Activated CD8-positive, alpha-beta memory T cell treated with anti-CD3 and anti-CD28 coated beads, Interleukin-2, amount 50 U/mL, for 4 hours (primary cell): ENCODE measurements around the gene ARF3.

ENCODE experiments used
- DNase-seq: peaks from one replicate; pipeline ENCODE4 v3.0.0-alpha.2; 2020

The ARF3 gene

DNA sequence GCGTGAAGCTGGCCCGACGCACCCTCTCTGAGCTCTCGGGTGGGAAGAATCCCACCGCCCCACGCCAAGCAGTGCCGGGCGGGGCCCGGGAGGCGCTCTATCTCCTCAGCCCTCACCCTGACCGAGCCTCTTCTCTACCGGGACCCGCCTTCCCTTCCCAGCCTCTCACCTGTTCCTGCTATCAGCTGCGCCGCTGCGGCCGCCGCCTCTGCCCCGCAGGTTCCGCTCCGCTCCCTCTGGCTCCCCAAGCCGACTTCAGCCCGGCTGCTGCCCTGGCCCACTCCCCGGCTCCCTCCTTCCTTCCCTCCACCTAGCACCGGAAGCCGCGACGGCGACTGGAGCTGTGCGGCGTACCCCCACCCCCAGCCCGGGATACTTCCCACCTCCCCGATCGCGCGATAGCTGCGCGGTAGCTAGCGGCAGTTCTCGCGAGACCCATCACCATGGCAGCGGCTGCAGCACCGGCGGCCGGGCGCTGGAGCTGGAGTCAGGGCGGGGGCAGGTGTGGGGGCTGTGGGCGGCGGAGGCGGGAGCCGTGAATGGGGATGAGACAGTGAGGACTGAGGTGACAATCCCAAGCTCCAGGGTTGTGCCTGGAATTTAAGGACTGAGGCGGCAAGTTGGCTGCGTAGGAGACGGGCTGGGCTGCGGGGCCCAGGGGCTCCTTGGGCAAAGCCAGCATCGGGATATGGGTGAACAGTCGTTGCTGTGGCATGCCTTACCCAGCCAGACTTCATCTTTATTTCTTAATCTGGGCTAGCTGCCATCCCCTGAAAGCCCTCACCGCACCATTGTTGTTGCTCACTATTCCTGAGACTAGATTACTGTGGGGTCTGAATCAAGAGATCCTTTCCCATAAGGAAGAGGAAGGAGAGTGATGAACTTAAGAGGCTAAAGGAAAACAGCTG is at the start of gene ARF3:
Gene ARF3 (minus strand): TSS at position 347 of the 908 bp plus-strand sequence. CDS start 16,392 bp downstream, outside the sequence.
- peak; percentile 95 for DNase-seq

DNA sequence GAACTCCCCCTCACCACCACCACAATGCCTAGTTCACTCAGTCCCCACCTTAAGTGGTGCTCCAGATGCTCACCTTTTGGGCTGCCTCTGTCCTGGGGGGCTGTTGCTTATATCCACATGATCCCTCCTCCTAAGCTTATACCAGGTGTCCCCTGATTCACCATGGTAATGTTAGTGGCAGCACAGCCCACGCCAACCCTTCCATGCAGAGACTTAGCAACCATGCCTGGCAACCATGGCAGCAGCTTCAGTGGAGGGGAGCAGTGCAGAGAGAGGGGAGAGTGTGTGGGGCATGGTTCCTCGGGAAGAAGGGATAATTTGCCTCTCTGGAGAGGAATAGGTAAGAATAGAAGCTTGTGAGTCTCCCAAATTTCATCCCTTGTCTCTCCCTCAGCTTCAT is 43.1 kb upstream of the ARF3 start:
- no peak for DNase-seq

DNA sequence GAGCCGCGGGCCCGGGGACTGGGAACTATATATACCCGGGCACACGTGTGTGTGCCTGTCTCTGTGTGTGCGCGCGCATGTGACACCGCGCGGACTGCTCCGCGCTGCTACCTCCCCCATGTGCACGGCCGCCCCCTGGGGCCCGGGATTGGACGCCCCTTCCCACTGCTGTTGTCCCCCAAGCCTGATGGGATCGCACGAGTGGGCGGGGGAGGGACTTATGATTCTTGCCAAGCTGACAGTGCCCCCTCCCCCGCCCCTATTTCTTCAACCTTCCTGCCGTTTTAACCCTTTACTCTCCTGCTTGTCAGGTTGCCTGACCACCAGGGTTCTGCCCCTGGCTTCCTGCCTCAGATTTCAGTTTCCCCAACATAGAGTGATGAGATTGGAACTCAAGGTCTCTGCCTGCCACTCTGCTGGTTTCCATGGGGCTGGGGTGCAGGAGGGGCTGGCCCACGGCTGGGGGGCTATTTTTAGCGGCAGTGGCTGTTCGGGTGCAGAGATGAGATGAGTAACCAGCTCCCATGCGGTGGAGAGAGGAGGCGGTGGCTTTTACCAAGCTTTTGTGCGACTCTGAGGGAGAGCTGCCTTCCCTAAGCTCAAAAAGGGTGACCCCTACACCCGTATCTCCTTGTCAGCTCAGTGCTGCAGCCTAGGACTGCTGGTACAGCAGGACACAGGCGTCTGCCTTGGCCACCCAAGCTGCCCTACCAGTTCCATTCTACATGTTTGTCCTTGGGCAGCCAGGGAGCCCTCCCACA is 42.3 kb upstream of the ARF3 start, which contains the start of gene DDN:
Gene DDN (minus strand): TSS at position 5 of the 761 bp plus-strand sequence. CDS start 88 bp downstream, outside the sequence.
- peak; percentile 53 for DNase-seq

DNA sequence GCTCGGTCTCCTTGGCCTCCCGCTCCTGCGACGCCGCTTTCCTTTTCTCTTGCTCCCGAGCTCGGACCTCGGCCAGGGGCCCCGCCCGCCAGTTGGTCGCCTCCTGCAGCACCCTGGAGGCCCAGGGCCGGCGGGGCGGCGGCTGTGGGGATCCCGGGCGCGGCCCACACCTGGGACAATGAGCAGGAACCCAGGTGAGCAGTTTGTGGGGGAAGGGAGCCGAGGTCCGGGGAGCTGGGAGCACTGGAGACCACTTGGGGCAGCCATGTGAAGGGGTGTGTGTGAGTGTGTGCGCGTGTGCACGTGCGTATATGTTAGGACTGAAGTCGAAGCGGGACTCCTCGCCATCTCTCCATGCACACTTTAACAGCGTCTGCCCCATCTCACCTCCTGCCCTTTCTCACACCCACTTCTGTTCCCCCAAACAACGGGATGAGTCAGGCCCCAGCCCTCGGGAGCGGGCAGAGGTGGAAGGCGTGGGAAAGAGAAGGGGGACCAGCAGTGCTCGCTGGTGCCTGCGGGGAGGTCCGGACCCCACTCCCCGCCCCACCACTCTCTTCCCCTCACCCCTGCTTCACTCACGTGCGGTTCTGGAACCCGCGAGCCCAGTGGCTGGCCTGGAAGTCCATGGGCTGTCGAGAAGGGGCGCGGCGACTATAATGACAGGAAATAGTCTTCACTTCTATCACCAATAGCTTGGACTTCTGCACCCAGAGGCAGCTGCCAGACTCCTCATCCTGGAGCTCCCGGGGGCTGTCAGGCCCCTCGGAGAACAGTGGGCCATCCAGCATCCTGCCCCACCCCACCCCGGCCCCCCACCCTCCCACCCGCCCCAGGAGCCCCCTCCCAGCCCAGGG is 41.4 kb upstream of the ARF3 start:
- peak; percentile 45 for DNase-seq

DNA sequence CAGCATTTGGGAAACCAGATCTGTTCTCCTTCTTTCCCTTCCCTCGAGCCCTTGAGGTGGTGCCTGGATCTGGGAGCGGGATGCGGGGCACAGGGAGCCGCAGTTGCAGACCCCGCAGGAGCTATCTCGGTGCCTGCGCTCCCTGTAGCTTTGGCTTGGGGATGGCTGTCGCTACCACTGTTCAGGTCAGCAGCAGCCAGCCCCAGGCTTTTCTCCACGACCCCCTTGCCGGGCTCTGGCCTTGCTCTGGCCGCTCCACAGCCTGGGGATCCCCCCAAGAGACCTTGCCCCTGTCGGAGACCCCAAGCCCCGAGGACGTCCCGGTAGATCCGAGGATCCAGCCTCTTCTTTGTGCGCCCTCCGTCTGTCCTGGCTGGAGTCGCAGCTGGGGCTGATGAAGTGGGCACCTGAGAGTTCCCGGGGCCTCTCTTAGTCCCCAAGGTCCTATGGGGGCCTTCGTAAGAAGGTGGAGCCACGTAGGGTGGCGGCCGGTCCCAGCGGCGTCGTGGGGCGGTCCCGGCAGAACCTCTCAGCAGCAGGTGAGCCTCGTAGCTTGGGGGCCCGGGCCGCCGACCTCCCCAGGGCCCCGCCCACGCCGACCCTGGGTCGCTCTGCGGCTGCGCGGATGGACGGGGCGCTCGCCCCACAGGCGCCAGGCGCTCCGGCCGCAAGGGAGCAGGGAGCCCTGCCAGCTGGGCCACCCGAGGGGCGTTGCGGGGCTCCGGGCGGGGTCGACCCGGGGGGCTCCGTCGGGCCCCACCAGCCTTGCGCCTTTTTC is 40.6 kb upstream of the ARF3 start:
- peak; percentile 44 for DNase-seq

DNA sequence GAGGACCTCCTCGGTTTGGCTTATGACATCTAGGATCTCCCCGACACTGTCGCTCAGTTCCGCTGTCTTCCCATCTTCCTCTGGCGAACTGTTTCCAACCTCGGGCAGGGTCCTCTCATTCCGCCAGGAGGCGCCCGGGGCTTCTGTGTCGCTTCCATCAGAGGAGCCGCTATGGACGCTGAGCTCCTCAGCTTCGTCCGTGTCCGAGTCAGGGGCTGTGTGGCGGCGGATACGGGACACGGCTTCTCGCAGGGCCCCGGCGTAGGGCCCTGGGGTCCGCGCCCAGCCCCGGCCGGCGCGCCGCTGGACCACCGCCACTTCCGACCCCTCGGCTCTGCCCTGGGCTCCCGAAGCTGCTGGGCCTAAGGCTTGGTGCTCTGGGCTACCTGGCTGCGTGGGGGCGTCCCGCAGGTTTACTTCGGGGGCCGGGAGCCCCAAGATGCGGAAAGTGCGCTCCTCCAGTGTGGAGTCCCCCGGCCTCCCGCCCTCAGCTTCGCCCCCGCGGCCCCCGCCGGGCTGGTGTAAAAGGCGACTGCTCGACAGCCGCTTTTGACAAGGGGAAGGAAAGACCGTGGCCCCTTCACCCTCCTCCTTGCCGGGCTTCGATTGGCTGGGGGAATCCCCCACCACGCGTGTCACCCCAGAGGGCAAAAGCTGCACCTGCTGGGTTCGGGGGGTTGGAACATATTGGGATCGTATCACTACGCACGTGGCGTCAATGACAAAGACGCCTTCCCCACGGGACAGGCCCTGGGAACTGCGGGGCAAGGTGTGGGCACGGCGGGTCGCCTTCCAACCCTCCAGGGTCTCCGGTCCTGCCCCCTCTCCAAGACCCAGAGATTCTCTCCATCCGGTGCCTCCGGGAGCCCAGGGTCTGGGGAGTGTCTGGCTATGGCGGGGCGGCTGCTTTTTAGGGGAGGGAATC is 39.8 kb upstream of the ARF3 start:
- peak; percentile 66 for DNase-seq

DNA sequence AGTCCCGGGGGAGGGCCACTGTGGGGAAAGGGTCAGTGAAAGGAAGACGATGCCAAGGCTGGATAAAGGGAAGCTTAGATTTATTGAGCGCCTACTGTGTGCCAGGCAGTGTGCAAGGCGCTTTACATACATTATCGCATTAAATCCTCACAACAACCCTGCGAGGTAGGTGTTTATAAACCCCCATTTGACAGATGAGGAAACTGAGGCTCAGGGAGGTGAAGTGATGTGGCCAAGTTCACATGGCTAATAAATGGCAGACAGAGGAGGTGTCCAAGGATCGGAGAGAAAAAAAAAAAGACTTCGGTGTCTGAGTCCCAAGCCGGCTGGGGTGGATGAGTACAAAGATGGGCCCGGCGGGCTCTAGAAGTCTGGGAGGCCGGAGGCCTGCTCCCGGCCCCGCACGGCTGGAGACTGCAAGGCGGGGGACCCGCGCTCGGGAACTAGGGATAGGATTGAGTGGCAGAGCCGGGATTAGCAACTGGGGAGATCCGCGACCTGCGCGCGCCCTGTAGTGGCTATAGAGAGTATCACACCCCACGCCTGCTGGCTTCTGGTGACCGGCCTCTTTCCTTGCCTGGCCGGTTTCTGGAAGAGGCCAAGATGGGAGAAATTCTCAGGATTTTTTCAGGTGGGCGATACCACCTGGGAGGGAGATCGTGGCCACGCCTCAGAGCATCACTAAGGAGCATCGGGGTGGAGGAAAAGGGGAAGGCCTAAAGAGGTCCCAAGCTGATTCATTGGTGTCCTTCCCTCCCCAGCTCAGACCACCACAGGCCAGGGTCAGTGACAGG is 38.0 kb upstream of the ARF3 start:
- DNase-seq = peak; percentile 53

DNA sequence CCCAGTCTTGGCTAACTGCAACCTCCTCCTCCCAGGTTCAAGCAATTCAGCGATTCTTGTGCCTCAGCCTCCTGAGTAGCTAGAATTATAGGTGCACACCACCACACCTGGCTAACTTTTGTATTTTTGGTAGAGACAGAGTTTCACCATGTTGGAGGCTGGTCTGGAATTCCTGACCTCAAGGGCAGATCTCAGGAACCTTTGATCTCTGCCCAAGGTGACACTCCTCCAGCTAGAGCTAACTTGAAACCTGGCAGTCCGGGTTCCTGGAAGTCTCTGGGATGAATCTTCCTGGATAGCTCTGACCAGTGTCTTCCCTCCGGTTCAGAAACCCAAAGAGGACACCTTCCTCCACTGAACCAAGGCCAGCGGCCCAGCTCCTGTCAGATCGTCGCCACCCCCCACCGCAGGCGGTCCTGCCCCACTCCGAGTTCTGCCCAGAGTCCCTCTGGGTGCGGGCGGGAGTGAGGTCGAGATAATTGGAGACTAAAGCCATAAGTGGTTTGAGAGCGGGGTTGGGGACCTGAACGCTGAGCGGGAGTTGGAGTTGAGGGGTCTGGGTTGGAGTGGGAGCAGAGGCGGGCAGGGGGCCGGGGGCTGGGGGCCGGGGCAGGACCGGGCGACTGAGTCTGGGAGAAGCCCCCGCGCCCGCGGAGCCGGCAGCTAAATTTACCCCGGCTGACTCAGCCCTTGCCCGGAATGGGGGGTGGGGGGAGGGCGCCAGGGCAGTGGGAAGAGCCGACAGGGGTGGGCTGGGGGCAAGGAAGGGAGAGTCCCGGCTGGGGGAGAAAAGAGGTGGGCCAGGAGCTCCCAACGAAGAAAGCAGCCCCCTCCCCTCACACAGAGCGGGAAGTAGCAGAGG is 37.2 kb upstream of the ARF3 start:
- DNase-seq = no peak

DNA sequence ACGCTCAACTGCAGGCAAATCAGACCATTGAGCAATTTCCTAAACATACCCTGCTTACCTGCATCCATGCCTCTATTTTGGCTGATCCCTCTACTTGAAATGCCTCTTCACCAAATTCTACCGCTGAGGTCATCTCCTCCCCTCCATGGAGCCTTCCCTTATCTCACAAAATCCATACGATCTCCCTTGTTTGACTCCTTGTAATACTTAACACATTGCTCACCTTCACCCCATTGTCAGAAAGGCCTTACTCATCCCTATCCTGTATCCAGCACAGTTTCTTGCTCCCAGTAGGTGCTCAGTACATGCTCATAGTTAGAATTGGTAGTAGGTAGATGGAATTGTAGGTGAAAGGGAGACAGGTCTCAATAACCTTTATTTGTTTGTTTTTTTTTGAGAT is 36.5 kb upstream of the ARF3 start:
- no peak for DNase-seq

DNA sequence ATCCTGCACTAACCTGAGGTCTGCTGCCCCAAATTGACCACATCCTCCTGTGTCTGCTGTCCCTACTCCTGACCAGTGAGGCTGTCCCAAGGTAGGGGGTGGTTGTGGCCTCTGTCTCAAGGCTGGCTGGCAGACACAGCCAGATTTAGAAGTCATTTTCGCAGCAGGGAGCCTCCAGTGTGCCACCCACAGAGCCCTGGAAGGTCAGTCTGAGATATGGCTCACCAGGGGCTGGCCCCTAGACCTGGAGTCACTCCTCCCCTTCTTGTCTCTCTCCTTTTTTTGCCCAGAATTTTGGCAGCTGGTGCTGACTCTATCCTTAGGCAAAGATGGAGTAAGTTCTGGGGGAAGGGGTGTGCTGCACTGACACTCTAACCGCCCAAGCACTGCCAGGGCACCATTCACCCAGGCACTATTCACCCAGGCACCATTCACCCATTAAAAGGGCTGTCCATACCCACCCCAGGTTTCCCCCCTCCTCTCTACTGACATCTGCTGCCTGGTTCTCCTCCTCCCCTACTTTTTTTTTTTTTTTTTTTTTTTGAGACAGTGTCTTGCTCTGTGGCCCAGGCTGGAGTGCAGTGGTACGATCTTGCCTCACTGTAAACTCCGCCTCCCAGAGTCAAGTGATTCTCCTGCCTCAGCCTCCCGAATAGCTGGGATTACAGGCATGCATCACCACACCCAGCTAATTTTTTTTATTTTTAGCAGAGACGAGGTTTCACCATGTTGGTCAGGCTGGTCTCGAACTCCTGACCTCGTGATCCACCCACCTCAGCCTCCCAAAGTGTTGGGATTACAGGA is 34.2 kb upstream of the ARF3 start:
- no peak for DNase-seq

DNA sequence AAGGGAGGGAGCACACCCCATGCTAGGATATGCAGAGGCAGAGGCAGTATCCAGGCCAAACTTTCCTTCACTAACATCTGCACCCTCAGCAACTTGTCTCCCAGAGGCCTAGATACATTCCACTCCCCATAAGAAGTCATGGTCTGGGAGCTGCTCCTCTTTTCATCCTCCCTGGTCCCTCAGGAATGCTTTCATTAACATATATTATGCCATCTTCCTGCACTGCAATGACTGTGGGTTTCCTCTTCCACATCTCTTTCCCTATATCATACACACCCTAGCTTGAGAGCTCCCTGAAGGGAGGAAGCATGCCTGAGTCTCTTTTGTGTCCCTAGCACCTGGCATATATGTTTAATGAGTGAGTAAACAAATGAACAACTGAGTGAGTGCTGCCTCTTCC is 33.3 kb upstream of the ARF3 start:
- no peak for DNase-seq

DNA sequence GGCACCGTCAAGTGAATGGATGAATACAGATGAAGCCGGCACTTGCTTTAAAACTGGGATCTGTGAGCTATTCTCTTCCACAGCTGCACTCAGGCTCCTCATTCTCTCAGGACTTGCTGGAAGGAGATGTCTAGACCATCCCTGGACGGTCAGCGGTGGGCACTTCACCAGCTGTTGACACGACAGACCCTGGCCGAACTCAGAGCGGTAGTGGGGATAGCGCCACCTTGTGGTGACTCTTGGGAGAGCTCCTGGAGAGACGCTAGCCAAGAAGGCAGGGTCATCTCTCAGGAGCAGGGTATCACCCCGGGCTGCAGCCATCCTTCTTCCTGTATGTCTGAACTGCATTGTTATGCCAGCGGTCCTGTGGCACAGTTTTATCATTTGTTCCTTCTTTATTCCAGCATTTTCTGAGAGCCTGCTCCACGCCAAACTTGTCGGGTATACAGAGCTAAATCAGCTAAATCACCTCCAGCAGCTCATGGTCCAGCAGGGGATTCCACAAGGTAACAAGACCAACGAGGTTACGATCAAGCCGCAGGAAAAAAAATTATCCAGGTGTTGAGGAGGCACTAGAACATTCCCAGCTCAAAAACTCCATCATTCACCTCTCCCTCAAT is 30.9 kb upstream of the ARF3 start:
- DNase-seq = peak; percentile 74

DNA sequence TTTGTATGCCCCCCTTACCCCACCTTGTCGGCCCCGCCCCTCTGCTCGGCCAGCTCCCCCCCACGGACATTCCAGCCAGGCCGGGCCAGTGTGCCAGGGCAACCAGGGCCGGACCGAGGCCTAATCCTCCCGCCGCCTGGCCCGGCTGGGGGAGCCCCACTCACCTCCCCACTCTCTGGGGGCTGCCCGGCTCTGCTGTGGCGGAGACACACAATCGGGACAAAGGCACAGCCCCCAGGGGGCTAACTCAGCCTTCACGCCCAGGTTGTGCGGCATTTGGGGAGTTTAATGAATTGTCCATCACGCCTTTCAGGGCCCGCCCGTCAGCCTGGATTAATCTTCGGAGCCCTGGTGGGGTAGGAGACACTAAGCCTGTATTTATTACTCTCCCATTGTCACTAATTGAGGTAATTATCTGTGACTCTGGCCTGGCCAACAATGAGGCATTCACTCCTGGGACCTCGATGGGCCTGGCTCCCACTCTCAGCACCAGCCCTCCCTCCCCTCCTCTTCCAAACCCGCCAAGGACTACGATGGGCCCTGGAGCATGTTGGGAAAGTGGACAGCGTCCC is 29.5 kb upstream of the ARF3 start:
- DNase-seq = no peak

DNA sequence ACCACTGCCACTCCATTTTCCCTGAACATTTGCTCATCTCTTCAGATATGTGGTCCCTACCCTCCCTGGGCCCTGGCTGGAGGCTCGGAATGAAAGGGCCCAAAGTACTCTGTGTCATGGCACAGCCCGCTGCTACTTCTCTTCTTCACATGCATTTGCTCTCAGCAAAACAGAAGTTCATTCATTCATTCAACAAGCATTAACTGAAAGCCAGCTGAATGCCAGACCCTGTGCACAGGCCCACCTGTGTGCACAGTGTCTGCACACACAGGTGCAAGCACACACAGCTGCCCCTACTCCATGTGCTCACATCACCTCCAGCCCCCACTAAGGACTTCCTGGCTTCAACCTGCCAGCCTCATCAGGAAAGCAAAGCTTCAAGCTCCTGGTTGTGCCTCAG is 28.6 kb upstream of the ARF3 start:
- DNase-seq = no peak

DNA sequence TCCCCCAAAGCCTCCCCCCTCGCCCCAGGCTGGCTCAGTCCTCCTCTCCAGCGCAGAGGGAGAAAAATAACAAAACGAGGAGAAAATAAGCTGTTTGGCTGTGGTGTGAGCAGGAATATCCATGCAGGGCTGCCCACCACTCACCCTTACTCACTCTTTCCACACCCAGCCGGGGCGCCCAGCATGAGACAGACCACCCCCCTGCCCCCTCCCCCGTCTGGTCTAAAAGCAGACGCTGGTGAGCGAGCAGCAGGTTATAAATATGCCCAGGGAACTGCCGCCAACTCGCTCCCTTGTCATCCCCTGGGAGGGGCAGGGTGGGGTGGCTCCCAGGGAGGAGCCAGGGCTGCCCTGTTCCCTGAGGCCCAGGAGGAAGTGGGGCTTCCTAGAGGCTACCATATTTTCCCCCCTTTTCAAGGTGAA is 28.2 kb upstream of the ARF3 start:
- DNase-seq = no peak

DNA sequence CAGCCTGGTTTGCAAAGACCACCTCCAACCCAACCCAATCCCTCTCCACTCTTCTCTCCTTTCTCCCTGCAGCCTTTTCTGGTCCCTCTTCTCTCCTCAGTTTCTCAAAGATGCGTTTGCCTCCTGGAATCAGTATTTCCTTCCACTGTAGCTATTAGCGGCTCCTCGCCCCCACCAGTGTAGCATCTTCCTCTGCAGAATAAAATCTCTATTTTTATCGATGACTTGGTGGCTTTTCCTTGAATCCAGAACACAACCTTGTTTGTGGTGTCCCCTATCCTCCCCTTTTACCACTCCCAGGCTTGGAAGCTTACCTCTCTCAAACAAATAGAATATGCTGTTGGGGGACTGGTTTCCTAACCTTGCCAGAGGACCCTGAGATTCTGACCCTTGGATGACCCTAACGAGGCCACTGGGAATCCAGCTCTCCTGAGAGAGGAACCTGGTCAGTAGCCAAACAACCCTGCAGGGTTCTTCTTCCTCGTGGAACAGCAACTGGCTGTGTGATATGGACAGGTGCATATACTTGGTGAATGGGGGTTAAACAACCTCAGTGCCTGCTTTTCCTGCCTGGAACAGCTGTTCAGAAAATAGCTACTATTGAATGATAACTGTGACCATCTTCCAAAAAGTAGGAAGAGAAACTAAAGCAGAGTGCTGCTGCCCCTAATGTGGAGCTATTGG is 25.3 kb upstream of the ARF3 start:
- no peak for DNase-seq

DNA sequence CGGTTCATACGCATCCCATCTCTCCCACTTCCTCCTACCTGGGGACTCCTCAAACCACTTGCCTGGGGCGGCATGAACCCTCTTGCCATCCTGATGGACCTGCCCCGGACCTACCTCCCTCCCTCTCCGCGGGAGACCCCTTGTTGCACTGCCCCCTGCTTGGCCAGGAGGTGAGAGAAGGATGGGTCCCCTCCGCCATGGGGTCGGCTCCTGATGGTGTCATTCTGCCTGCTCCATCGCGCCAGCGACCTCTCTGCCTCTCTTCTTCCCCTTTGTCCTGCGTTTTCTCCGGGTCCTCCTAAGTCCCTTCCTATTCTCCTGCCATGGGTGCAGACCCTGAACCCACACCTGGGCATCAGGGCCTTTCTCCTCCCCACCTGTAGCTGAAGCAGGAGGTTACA is 24.5 kb upstream of the ARF3 start:
- no peak for DNase-seq
